Ovary (tissue), 10 donors: ENCODE data around the gene TIMELESS. TPM values are rescaled to one million over a fixed set of nuclear protein-coding genes. Genes with fewer than 3 reads are reported as not detected.
A peak's percentile ranks its signal among the peaks of the same experiment; 100 is the strongest.
"Not testable (repeated sequence)": the region's sequence is repeated elsewhere in the genome, so short reads cannot be mapped to it uniquely, and the experiment has no call there.

Experiments
- DNase-seq, 5 donors: peaks; one replicate each; pipeline ENCODE4 v3.0.0-alpha.2; 2019 to 2020
- H3K27ac ChIP-seq, 2 donors: fragments of 200-600 bp; one replicate each; pipeline versions ENCODE4 v1.5.1 to v1.8.0; 2019 to 2022
- H3K27me3 ChIP-seq: fragments of 200-600 bp; one replicate; pipeline ENCODE4 v1.8.0; 2022
- H3K36me3 ChIP-seq: fragments of 200-600 bp; sonication (generic); one replicate; pipeline ENCODE4 v1.5.1; 2019
- H3K4me1 ChIP-seq: one replicate; pipeline ENCODE4 v1.8.1; 2013; ENCODE audit warnings: mild to moderate bottlenecking, moderate library complexity; ENCODE audit not compliant: insufficient read depth
- H3K4me3 ChIP-seq: fragments of 200-600 bp; sonication (generic); one replicate; pipeline ENCODE4 v1.5.1; 2017
- H3K9me3 ChIP-seq, 2 donors: fragments of 200-600 bp in 1 of 2; sonication (generic) in 1 of 2; one replicate each; pipeline versions ENCODE4 v1.5.1 to v1.8.1; 2013 to 2019; ENCODE audit warnings: mild to moderate bottlenecking in 1 of 2, moderate library complexity in 1 of 2
- CTCF ChIP-seq, 3 donors: fragments of 450-650 bp in 2 of 3; fragments of 200-600 bp in 1 of 3; IDR thresholded peaks; one replicate each; pipeline versions ENCODE4 v1.5.1 to v1.8.0; 2016 to 2022; ENCODE audit warnings: antibody characterized with exemption in 3 of 3, mild to moderate bottlenecking in 1 of 3
- EP300 ChIP-seq: sonication (generic); formaldehyde crosslinking; IDR thresholded peaks from one replicate; pipeline ENCODE4 v1.6.1; 2017; ENCODE audit warnings: antibody characterized with exemption
- POLR2A ChIP-seq: fragments of 450-650 bp; IDR thresholded peaks from one replicate; pipeline ENCODE4 v1.6.1; 2017; ENCODE audit warnings: antibody characterized with exemption, mild to moderate bottlenecking, moderate library complexity
- WGBS, 3 donors: extraction: QIAGEN DNeasy Blood & Tissue Kit in 1 of 3; methylation state at CpG; one replicate each; pipeline versions ENCODE4 v1.1.5 to v1.1.7; 2013 to 2017; 5-methylcytosine and 5-hydroxymethylcytosine counted together
- intact Hi-C, 4 donors: fragments of 100-400 bp; cut with DNase I; formaldehyde crosslinking; loops; one replicate each; pipeline versions ENCODE4 v1.11.0 to v1.15.1; 2022 to 2023
- long read RNA-seq, 3 donors: library from polyadenylated mRNA in 2 of 3; unstranded in 2 of 3; transcript quantifications; one replicate each; pipeline ENCODE4 v2.0.0 and lab custom pipeline, GENCODE V29; 2021 to 2026
- polyA plus RNA-seq, 2 donors: library from polyadenylated mRNA; stranded (reverse); fragments of 200-250 nt in 1 of 2; fragments of 350-450 nt in 1 of 2; fragmentation: Illumina TruSeq in 1 of 2; extraction: RNeasy Lipid Tissue Mini Kit (QIAGEN cat#74804) in 1 of 2; gene quantifications; one replicate each; pipeline ENCODE4 v1.2.3, GENCODE V29; 2013 to 2014
- total RNA-seq, 7 donors: library from RNA; depleted of rRNA in 2 of 7; stranded (reverse); fragments of >200 nt in 2 of 7; fragmentation: NEBNext Ultra II Directional in 3 of 7; extraction: Animal tissue kit (Norgen Biotek cat#: 25700) in 3 of 7; gene quantifications; one replicate each; pipeline versions ENCODE4 v1.1.0 to v1.2.4, GENCODE V29; 2016 to 2023
- donor health status: DM: no; HTN: no; CAD: no; lungs with moderate emphysema.
- donor health status: DM: no; HTN: no; CAD: no.
- donor health status: Bipolar disorder and iron deficiency.
- donor health status: DM: yes; HTN: yes; CAD: no.
- donor health status: DM: no; HTN: no; CAD: no.
- donor health status: DM: yes; HTN: yes; CAD: no.

Gene TIMELESS
- 1 to 10 TPM; 2.1 to 4.5 (median 3.2) TPM for total RNA-seq
- 1 to 10 TPM; 2.9 to 6.4 TPM for polyA plus RNA-seq
- long read RNA-seq, donor 1, full-length matches to known transcripts: 1 of 6 reads
- long read RNA-seq, donor 1, partial matches to known transcripts: 5 of 6 reads
- long read RNA-seq, donor 1, other reads (novel, unspliced or antisense): 0 of 6 reads
- long read RNA-seq, donor 2, full-length matches to known transcripts: 1 of 11 reads
- long read RNA-seq, donor 2, partial matches to known transcripts: 10 of 11 reads
- long read RNA-seq, donor 2, other reads (novel, unspliced or antisense): 0 of 11 reads
- long read RNA-seq, donor 3, full-length matches to known transcripts: 8 of 15 reads
- long read RNA-seq, donor 3, partial matches to known transcripts: 5 of 15 reads
- long read RNA-seq, donor 3, other reads (novel, unspliced or antisense): 2 of 15 reads

GRCh38 chr12:56448860-56449621 lies at the start of gene TIMELESS:
Gene TIMELESS (minus strand): TSS chr12:56449426. CDS start chr12:56434170, 15,256 bp downstream.
- Histone ChIP-seq H3K36me3 (no peaks in the 10 kb centered on the region), H3K4me1 (no peaks in the 10 kb centered on the region), H3K27ac (peak within 1 kb of the TSS; percentile 79 to 81), H3K9me3 (no peaks in the 10 kb centered on the region), H3K4me3 (peak within 1 kb of the TSS; percentile 66), H3K27me3 (no peaks in the 10 kb centered on the region)
- 0% methylated on average over 54 to 58 of the region's 58 CpGs for WGBS, 3 donors
- TF ChIP-seq POLR2A (peak; percentile 70), CTCF (IDR thresholded peaks at IDR 0.05) (peak in 2 of 3 donors; percentile 27 to 47), EP300 (no peak)
- intact Hi-C loops: loop anchor here in 1 of 4 donors (10.0 kb wide), 1 partner anchor 74 kb away; no protein-coding TSS in a partner anchor
- DNase-seq: peak; percentile 84 to 90 (median 86)

GRCh38 chr12:56498126-56498902 lies 49.1 kb upstream of the TIMELESS start:
- H3K4me3 ChIP-seq, H3K27me3 ChIP-seq, H3K9me3 ChIP-seq, DNase-seq, intact Hi-C loops, H3K27ac ChIP-seq, H3K36me3 ChIP-seq, H3K4me1 ChIP-seq: not testable (repeated sequence)
- 78 to 88% (median 83%) methylated on average over 14 of the region's 14 CpGs for WGBS, 3 donors

DNA sequence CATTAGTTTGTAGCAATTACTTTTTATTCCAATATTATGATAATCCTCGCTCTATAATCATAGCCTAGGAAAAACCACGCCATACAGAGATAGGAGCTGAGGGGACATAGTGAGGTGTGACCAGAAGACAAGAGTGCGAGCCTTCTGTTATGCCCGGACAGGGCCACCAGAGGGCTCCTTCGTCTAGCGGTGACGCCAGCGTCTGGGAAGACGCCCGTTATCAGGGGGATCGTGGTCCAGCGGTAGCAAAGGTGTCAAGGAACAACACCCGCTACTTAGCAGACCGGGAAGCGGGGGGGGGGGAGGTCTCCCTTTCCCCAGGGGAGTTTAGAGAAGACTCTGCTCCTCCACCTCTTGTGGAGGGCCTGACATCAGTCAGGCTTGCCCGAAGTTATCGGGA lies 47.5 kb upstream of the TIMELESS start:
- H3K4me1 ChIP-seq, H3K36me3 ChIP-seq, H3K27me3 ChIP-seq, H3K4me3 ChIP-seq, H3K27ac ChIP-seq, H3K9me3 ChIP-seq, intact Hi-C loops: not testable (repeated sequence)
- DNase-seq: peak; percentile 55 to 75 (median 61)
- 2 to 18% (median 3%) methylated on average over 16 to 17 of the region's 17 CpGs for WGBS, 3 donors

GRCh38 chr12:56494481-56494880 lies 45.3 kb upstream of the TIMELESS start:
- H3K36me3 ChIP-seq, H3K4me3 ChIP-seq, H3K4me1 ChIP-seq, H3K27ac ChIP-seq, H3K27me3 ChIP-seq, intact Hi-C loops, DNase-seq, H3K9me3 ChIP-seq: not testable (repeated sequence)
- WGBS, 3 donors: 91 to 96% (median 95%) methylated on average over 16 to 27 of the region's 27 CpGs

- H3K27me3 ChIP-seq, DNase-seq, H3K9me3 ChIP-seq, H3K36me3 ChIP-seq, H3K4me1 ChIP-seq, H3K27ac ChIP-seq, H3K4me3 ChIP-seq, intact Hi-C loops: not testable (repeated sequence)
- whole genome bisulfite sequencing, 3 donors: 91 to 96% (median 93%) methylated on average over 4 to 15 of the region's 15 CpGs
These were observed 44.8 kb upstream of the TIMELESS start for GRCh38 chr12:56494106-56494415.

DNA sequence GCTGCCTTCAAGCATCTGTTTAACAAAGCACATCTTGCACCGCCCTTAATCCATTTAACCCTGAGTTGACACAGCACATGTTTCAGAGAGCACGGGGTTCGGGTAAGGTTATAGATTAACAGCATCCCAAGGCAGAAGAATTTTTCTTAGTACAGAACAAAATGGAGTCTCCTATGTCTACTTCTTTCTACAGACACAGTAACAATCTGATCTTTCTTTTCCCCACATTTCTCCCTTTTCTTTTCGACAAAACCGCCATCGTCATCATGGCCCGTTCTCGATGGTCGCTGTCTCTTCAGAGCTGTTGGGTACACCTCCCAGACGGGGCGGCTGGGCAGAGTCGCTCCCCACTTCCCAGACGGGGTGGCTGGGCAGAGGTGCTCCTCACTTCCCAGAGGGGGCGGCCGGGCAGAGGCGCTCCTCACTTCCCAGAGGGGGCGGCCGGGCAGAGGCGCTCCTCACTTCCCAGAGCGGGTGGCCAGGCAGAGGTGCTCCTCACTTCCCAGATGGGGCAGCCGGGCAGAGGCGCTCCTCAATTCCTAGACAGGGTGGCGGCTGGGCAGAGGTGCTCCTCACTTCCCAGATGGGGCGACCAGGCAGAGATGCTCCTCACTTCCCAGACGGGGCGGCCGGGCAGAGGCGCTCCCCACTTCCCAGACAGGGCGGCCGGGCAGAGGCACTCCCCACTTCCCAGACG lies 44.3 kb upstream of the TIMELESS start:
- DNase-seq, H3K36me3 ChIP-seq, H3K27me3 ChIP-seq, intact Hi-C loops, H3K9me3 ChIP-seq, H3K4me3 ChIP-seq, H3K27ac ChIP-seq, H3K4me1 ChIP-seq: not testable (repeated sequence)
- WGBS, 3 donors: 87 to 93% (median 88%) methylated on average over 20 to 31 of the region's 31 CpGs
